22Rv1 (cell line): ENCODE results near the gene CENPP.

ENCODE experiments used
- ZFX ChIP-seq: fragments of 450-650 bp; IDR thresholded peaks from 2 replicates; pipeline ENCODE4 v1.6.1; 2017; ENCODE audit warnings: antibody characterized with exemption, borderline replicate concordance
- TF ChIP-seq, protein P1 (sequence below): fragments of 450-650 bp; IDR thresholded peaks from 2 replicates; pipeline ENCODE4 v1.5.1; 2017; ENCODE audit warnings: mild to moderate bottlenecking

GRCh38 chr9:92324431-92324830, 1.3 kb upstream of the CENPP start:
- TF ChIP-seq, protein P1, sequence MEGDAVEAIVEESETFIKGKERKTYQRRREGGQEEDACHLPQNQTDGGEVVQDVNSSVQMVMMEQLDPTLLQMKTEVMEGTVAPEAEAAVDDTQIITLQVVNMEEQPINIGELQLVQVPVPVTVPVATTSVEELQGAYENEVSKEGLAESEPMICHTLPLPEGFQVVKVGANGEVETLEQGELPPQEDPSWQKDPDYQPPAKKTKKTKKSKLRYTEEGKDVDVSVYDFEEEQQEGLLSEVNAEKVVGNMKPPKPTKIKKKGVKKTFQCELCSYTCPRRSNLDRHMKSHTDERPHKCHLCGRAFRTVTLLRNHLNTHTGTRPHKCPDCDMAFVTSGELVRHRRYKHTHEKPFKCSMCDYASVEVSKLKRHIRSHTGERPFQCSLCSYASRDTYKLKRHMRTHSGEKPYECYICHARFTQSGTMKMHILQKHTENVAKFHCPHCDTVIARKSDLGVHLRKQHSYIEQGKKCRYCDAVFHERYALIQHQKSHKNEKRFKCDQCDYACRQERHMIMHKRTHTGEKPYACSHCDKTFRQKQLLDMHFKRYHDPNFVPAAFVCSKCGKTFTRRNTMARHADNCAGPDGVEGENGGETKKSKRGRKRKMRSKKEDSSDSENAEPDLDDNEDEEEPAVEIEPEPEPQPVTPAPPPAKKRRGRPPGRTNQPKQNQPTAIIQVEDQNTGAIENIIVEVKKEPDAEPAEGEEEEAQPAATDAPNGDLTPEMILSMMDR: no peak
- no peak for TF ChIP-seq ZFX
